Lung (tissue), 12 donors: ENCODE results near the gene UPK3A. TPM values are rescaled to one million over a fixed set of nuclear protein-coding genes. Genes with fewer than 3 reads are reported as not detected.

Experiments
- ATAC-seq: fragments of 200-7000 bp; cut with Tn5 transposase; one replicate; pipeline ENCODE4 v1.9.1; 2020; ENCODE audit warnings: moderate number of reproducible peaks; ENCODE audit not compliant: insufficient read depth, low FRiP score
- DNase-seq, 3 donors: peaks; one replicate each; pipeline ENCODE4 v3.0.0-alpha.2; 2013 to 2017
- H3K27ac ChIP-seq, 2 donors: one replicate each; pipeline ENCODE4 v1.5.1; 2013; ENCODE audit warnings: mild to moderate bottlenecking in 2 of 2, moderate library complexity in 2 of 2, control low read depth in 1 of 2, inconsistent platforms in 1 of 2, low read depth in 1 of 2, low read length in 1 of 2
- H3K27me3 ChIP-seq, 3 donors: one replicate each; pipeline ENCODE4 v1.5.1; 2013; ENCODE audit warnings: low read length in 2 of 3; ENCODE audit not compliant: control insufficient read depth in 3 of 3, insufficient read depth in 3 of 3
- H3K36me3 ChIP-seq, 4 donors: one replicate each; pipeline ENCODE4 v1.5.1; 2013; ENCODE audit warnings: low read length in 4 of 4, mild to moderate bottlenecking in 1 of 4, moderate library complexity in 1 of 4; ENCODE audit not compliant: control insufficient read depth in 4 of 4, insufficient read depth in 4 of 4
- H3K4me1 ChIP-seq, 5 donors: one replicate each; pipeline ENCODE4 v1.5.1; 2013; ENCODE audit warnings: low read length in 5 of 5, mild to moderate bottlenecking in 2 of 5, moderate library complexity in 1 of 5; ENCODE audit not compliant: control insufficient read depth in 5 of 5, insufficient read depth in 5 of 5
- H3K4me3 ChIP-seq: one replicate; pipeline ENCODE4 v1.5.1; 2013; ENCODE audit warnings: mild to moderate bottlenecking, control low read depth, moderate library complexity
- H3K9ac ChIP-seq, 2 donors: one replicate each; pipeline ENCODE4 v1.5.1; 2013; ENCODE audit warnings: low read length in 2 of 2, control low read depth in 1 of 2; ENCODE audit not compliant: insufficient read depth in 1 of 2
- H3K9me3 ChIP-seq, 4 donors: one replicate each; pipeline ENCODE4 v1.5.1; 2013; ENCODE audit warnings: low read length in 3 of 4, mild to moderate bottlenecking in 1 of 4, moderate library complexity in 1 of 4; ENCODE audit not compliant: control insufficient read depth in 4 of 4, insufficient read depth in 3 of 4
- WGBS, 2 donors: extraction: QIAGEN DNeasy Blood & Tissue Kit; methylation state at CpG; one replicate each; pipeline ENCODE4 v1.1.7; 2013; 5-methylcytosine and 5-hydroxymethylcytosine counted together
- polyA plus RNA-seq, 2 donors: library from polyadenylated mRNA; stranded (reverse); fragments of 200-250 nt; gene quantifications; one replicate each; pipeline ENCODE4 v1.2.1, GENCODE V29; 2013
- total RNA-seq, 2 donors: library from RNA; depleted of rRNA in 1 of 2; stranded (reverse); fragments of >200 nt in 1 of 2; gene quantifications; one replicate each; pipeline ENCODE4 v1.2.1, GENCODE V29; 2014 to 2021
- TF ChIP-seq, protein P1 (sequence below): IDR thresholded peaks from 2 replicates; pipeline ENCODE4 v1.5.1; 2012; ENCODE audit warnings: mild to moderate bottlenecking; ENCODE audit errors: control extremely low read depth, extremely low read depth
- donor health status: control.
- donor health status: control.
- donor health status: Bipolar disorder and iron deficiency.
- donor health status: healthy.
- donor health status: DM: yes; HTN: yes; CAD: no.

Gene UPK3A
- total and polyA plus RNA-seq, 4 donors = 0.30 to 0.55 TPM; not detected in 2

DNA sequence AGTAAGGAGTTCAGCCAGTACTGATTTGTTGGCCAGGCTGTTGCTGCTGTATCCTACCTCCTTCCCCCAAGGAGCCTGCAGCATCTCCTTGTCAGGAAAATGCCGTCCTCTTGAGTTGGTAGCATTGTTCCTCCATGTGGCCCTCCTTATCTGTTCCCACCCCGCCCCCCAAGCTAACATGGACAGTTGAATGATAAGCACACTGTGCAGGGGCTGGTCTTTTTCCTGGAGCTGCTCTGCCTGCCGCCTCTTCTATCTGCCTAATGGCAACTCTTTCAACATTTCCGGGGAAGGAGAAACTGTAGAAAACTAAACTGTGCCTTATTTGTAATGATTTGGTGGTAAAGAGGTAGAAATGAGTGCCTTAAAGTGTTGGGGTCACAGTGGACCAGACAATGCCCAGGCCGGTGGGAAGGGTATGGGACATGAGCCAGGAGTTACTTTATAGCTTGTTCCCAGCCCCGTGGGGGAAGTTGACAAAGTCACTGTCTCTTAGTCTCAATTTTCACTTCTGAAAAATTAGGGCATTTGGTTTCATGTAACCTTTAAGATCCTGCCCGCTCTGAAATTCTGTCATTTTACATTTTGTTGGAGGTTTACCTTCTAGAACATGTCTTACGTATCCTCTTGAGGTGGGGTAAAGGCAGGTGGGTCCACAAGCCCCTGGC lies 29.4 kb downstream of the UPK3A start:
- Histone ChIP-seq H3K4me3 (no peak overlapping the region), H3K36me3 (peaks cover 0 to 6% (median 1%) of the 10 kb centered on the region in 4 donors), H3K9ac (peak overlapping the region in 1 of 2 donors; percentile 50), H3K9me3 (no peaks in the 10 kb centered on the region), H3K4me1 (peaks cover 9 to 44% (median 20%) of the 10 kb centered on the region in 5 donors), H3K27ac (no peak overlapping the region), H3K27me3 (no peaks in the 10 kb centered on the region)
- TF ChIP-seq, protein P1, sequence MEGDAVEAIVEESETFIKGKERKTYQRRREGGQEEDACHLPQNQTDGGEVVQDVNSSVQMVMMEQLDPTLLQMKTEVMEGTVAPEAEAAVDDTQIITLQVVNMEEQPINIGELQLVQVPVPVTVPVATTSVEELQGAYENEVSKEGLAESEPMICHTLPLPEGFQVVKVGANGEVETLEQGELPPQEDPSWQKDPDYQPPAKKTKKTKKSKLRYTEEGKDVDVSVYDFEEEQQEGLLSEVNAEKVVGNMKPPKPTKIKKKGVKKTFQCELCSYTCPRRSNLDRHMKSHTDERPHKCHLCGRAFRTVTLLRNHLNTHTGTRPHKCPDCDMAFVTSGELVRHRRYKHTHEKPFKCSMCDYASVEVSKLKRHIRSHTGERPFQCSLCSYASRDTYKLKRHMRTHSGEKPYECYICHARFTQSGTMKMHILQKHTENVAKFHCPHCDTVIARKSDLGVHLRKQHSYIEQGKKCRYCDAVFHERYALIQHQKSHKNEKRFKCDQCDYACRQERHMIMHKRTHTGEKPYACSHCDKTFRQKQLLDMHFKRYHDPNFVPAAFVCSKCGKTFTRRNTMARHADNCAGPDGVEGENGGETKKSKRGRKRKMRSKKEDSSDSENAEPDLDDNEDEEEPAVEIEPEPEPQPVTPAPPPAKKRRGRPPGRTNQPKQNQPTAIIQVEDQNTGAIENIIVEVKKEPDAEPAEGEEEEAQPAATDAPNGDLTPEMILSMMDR = no peak
- 60 to 61% methylated on average over 8 of the region's 8 CpGs for WGBS, 2 donors
- no peak for ATAC-seq
- DNase-seq = peak in 1 of 3 donors; percentile 34

DNA sequence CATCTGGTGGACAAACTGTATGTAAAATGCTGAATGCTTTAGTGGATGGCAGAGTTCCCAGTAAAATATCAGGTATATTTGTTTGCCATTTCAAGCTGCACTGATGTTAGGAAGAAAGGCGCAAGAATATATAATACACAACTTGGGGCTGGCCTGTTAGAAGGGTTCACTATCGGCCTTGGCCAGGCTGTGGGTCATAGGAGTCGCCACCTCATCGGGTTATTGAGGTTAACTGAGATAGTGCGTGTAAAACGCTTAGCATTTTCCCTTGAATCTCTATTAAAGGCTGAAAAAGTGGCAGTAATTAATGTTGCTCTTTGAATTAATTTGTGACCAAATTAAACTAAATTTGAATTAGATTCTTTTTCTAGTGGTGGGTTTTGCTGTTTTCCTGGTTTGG lies 30.0 kb downstream of the UPK3A start:
- Histone ChIP-seq H3K9ac (no peak overlapping the region), H3K9me3 (no peaks in the 10 kb centered on the region), H3K27me3 (no peaks in the 10 kb centered on the region), H3K4me1 (peaks cover 11 to 48% (median 20%) of the 10 kb centered on the region in 5 donors), H3K4me3 (no peak overlapping the region), H3K36me3 (peaks cover 0 to 6% (median 1%) of the 10 kb centered on the region in 4 donors), H3K27ac (no peak overlapping the region)
- TF ChIP-seq, protein P1 = no peak
- no peak for ATAC-seq
- WGBS, 2 donors = 95 to 97% methylated on average over 6 of the region's 6 CpGs
- DNase-seq = no peak

DNA sequence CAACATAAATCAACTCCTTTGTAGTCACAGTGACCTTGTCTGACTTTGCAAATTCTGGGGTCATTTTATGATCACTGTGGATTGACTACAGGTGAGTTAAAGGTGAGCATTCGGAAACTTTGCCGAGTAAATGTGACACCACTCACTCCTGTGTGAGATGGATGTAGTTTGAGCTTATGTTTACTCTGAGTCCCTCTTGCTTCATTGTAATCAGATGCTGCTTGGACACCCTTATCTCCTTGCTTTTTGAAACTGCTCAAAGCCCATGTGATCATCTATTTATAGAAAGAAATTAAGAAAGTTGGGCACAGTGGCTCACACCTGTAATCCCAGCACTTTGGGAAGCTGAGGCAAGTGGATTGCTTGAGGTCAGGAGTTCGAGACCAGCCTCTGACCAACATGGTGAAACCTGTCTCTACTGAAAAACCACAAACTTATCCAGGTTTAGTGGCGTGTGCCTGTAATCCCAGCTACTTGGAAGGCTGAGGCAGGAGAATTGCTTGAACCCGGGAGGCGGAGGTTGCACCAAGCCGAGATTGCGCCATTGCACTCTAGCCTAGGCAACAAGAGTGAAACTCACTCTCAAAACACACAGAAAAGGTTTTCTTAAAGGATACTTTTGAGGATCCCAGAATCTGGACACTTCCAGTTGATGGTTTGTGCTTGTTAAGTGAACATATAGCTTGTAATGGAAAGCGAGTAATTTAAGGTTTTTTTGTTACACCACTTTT lies 32.2 kb downstream of the UPK3A start:
- TF ChIP-seq, protein P1 = no peak
- DNase-seq = no peak
- ATAC-seq = no peak
- Histone ChIP-seq H3K4me3 (no peak overlapping the region), H3K27me3 (no peaks in the 10 kb centered on the region), H3K36me3 (peaks cover 0 to 5% (median 2%) of the 10 kb centered on the region in 4 donors), H3K4me1 (peaks cover 9 to 41% (median 16%) of the 10 kb centered on the region in 5 donors), H3K9me3 (no peaks in the 10 kb centered on the region), H3K27ac (peak overlapping the region; percentile 50 to 81), H3K9ac (peak overlapping the region in 1 of 2 donors; percentile 75)
- WGBS, 2 donors = 73 to 80% methylated on average over 9 of the region's 9 CpGs
